IPS-18a (cell line): ENCODE results near the gene TUBGCP6.

Experiments
- H3K27ac ChIP-seq: one replicate; pipeline ENCODE4 v1.5.1; 2013; ENCODE audit warnings: low read length
- H3K27me3 ChIP-seq: one replicate; pipeline ENCODE4 v1.6.1; 2013; ENCODE audit warnings: mild to moderate bottlenecking, low read length; ENCODE audit not compliant: control insufficient read depth, insufficient read depth
- H3K36me3 ChIP-seq: one replicate; pipeline ENCODE4 v1.6.1; 2013; ENCODE audit warnings: low read depth, low read length; ENCODE audit not compliant: control insufficient read depth
- H3K4me1 ChIP-seq: one replicate; pipeline ENCODE4 v1.6.1; 2013; ENCODE audit warnings: low read depth, low read length; ENCODE audit not compliant: control insufficient read depth
- H3K4me3 ChIP-seq: one replicate; pipeline ENCODE4 v1.5.1; 2013; ENCODE audit warnings: low read length
- H3K9ac ChIP-seq: one replicate; pipeline ENCODE4 v1.6.1; 2013; ENCODE audit warnings: mild to moderate bottlenecking, low read length, moderate library complexity
- H3K9me3 ChIP-seq: one replicate; pipeline ENCODE4 v1.6.1; 2013; ENCODE audit warnings: low read depth, low read length; ENCODE audit not compliant: control insufficient read depth

The TUBGCP6 gene

GRCh38 chr22:50216684-50217520 is 27.9 kb downstream of the TUBGCP6 start:
- Histone ChIP-seq H3K4me3 (no peak overlapping the region), H3K9ac (no peak overlapping the region), H3K27me3 (no peaks in the 10 kb centered on the region), H3K27ac (no peak overlapping the region), H3K4me1 (no peaks in the 10 kb centered on the region), H3K9me3 (no peaks in the 10 kb centered on the region), H3K36me3 (peaks cover 48% of the 10 kb centered on the region)

DNA sequence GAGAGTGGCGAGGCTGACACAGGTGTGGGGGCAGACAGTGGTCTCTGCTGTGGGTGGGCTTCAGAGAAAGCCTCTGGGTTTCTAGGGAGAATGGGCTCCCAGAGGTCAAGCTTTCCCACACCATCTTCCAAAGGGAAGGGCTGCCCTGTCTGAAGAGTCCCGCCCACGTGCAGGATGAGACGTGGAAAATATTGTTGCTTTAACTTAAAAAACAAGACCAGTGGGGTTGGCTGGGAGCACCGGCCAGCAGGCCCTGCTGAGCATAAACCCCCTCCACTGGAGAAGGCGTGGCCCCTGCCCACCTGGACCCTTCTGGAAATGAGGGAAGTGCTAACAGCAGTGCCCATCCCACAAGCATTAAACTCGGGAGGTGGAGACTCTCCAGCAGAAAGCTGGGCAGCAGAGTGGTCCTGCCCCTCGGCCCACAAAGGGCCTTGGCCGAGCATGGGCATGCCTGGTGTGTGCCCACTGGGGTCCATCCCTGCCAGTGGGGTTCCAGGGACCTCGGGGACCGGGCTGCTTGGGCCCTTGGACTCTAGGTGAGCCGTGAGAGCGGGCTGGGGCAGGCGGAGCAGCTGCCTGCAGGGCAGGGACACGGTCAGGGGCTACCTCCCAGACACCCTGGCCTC is 28.7 kb downstream of the TUBGCP6 start:
- H3K9me3 ChIP-seq: no peaks in the 10 kb centered on the region
- no peak overlapping the region for H3K27ac ChIP-seq
- peaks cover 51% of the 10 kb centered on the region for H3K36me3 ChIP-seq
- H3K4me3 ChIP-seq: no peak overlapping the region
- no peaks in the 10 kb centered on the region for H3K4me1 ChIP-seq
- H3K27me3 ChIP-seq: no peaks in the 10 kb centered on the region
- H3K9ac ChIP-seq: no peak overlapping the region

DNA sequence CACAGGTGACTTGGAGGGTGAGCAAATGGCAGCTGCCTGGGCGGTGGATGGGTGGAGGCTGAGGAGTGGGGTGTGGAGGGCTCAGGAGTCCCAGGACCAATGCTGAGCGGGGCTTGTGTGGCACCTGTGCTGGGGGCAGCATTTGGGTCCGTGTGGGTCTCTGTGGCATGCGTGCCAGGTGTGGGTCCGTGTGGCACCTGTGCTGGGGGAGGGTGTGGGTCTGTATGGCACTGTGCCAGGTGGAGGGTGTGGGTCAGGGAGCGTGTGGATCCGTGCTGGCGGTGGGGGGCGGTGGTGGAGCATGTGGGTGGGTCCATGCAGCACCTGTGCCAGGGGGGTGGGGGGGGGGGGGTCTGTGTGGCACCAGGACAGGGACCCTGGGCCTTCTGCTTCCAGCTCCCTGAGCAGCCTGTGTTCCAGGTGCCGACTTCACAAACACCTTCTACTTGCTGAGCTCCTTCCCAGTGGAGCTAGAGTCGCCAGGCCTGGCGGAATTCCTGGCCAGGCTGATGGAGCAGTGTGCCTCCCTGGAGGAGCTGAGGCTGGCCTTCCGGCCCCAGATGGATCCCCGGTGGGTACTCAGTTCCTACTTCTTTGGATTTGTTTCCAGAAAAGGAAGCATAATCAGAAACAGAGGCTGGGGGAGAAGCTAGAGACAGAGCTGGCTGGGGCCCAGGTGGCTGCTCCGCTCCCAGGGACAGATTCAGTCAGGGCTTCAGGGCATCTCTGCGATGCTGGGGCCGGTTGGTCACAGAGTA is 29.3 kb downstream of the TUBGCP6 start:
- Histone ChIP-seq H3K4me1 (no peaks in the 10 kb centered on the region), H3K27ac (no peak overlapping the region), H3K36me3 (peaks cover 49% of the 10 kb centered on the region), H3K4me3 (no peak overlapping the region), H3K9me3 (no peaks in the 10 kb centered on the region), H3K9ac (no peak overlapping the region), H3K27me3 (no peaks in the 10 kb centered on the region)

DNA sequence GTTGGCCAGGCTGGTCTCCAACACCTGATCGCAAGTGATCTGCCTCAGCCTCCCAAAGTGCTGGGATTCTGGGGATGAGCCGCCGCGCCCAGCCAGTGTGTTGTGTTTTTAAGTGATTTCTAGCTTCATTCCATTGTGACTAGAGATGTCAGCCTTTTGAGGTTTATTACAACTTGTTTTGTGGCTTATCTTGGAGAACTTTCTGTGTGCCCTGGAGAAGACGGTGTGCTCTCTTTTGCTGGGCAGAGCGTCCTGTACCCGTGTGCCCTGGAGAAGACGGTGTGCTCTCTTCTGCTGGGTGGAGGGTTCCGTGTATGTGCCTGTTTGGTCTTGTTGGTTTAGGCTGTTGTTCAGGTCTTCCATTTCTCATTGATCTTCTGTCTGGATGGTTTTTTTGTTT is 31.6 kb downstream of the TUBGCP6 start:
- Histone ChIP-seq H3K36me3 (peaks cover 43% of the 10 kb centered on the region), H3K9me3 (no peaks in the 10 kb centered on the region), H3K9ac (no peak overlapping the region), H3K4me1 (no peaks in the 10 kb centered on the region), H3K27me3 (no peaks in the 10 kb centered on the region), H3K4me3 (no peak overlapping the region), H3K27ac (no peak overlapping the region)

GRCh38 chr22:50211147-50211546 is 33.7 kb downstream of the TUBGCP6 start:
- H3K9ac ChIP-seq: no peak overlapping the region
- H3K27me3 ChIP-seq: no peaks in the 10 kb centered on the region
- H3K4me3 ChIP-seq: no peak overlapping the region
- no peak overlapping the region for H3K27ac ChIP-seq
- peaks cover 39% of the 10 kb centered on the region for H3K36me3 ChIP-seq
- peaks cover 3% of the 10 kb centered on the region for H3K4me1 ChIP-seq
- H3K9me3 ChIP-seq: no peaks in the 10 kb centered on the region

DNA sequence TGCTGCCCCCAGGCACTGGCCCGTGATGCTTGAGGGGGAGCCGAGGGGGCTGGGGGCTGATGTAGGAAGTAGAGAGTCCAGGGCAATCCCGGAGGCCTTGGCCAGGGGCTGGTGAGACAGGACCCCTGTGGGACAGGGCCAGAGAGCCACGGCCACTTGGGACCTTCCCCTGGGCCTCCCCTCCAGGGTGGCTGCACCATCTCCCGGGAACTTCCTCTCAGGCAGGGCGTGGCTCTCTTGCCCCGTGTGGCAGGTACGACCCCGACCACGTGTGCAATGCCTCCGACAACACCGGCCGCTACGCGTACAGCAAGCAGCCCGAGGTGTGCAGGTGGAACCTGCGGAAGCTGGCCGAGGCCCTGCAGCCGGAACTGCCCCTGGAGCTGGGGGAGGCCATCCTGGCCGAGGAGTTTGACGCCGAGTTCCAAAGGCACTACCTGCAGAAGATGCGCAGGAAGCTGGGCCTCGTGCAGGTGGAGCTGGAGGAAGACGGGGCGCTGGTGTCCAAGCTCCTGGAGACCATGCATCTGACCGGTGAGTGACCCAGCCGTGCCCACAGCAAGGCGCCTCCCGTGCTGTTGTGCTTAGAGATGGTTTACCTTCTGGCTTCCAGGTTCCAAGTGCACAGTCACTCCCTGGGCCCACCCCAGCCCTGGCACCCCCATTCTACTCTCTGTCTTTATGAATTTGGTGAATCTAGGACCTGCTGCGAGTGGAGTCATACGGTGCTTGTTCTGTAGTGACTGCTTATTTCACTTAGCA is 34.3 kb downstream of the TUBGCP6 start:
- Histone ChIP-seq H3K9ac (no peak overlapping the region), H3K4me3 (no peak overlapping the region), H3K36me3 (peaks cover 36% of the 10 kb centered on the region), H3K27ac (no peak overlapping the region), H3K27me3 (no peaks in the 10 kb centered on the region), H3K4me1 (peaks cover 4% of the 10 kb centered on the region), H3K9me3 (no peaks in the 10 kb centered on the region)

- Histone ChIP-seq H3K27me3 (no peaks in the 10 kb centered on the region), H3K9ac (no peak overlapping the region), H3K27ac (no peak overlapping the region), H3K4me1 (peaks cover 4% of the 10 kb centered on the region), H3K36me3 (peaks cover 34% of the 10 kb centered on the region), H3K9me3 (no peaks in the 10 kb centered on the region), H3K4me3 (no peak overlapping the region)
Observed at GRCh38 chr22:50209893-50210292, 34.9 kb downstream of the TUBGCP6 start.

DNA sequence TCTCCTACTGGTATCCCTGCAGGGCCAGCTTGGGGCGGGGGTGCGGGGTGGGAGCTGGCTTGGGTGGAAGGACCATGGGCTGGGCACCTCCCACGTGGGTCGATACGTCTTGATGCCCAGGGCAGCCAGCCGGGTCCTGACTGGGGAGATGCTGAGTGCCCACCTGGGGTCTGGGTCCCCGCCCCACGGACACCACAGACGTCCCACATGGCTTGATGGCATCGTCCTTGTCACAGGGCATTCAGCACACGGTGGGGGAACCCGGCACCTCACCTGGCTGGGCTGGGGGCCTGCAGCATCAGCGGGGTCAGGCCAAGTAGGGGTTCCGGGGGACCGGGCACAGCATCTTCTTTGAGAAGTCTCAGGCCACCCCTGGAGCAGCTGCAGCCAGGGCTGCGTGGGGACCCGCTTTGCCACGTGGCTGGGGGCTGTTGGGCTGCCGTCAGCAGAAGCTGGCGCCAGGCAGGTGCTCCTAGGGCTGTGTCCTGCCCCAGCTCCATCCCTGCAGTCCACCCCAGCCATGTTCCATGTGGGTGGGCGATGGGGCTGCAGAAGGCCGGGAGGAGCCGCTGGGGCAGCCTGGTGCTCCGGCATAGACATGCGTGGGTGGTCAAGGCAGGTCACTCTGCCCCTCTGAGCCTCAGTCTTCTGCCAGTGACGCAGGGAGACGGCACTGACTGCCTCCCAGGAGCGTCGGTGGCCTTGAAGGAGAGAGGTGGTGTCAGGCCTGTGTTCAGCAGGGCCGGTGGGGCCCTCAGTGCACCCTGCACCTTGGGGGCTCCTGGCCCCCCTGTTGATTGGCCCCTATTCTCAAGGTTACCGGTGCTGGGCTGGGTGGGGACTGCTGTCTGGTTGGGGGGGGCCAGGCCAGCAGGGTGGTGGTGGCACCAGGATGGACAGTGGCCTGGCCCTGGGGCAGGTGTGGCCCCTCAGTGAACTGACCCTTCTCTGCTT is 35.6 kb downstream of the TUBGCP6 start:
- Histone ChIP-seq H3K4me3 (no peak overlapping the region), H3K9ac (no peak overlapping the region), H3K4me1 (peaks cover 4% of the 10 kb centered on the region), H3K27ac (no peak overlapping the region), H3K36me3 (peaks cover 31% of the 10 kb centered on the region), H3K9me3 (no peaks in the 10 kb centered on the region), H3K27me3 (no peaks in the 10 kb centered on the region)

GRCh38 chr22:50208430-50208938 is 36.3 kb downstream of the TUBGCP6 start:
- H3K4me1 ChIP-seq: peaks cover 4% of the 10 kb centered on the region

GRCh38 chr22:50207383-50208140 is 37.3 kb downstream of the TUBGCP6 start:
- peaks cover 27% of the 10 kb centered on the region for H3K36me3 ChIP-seq
- no peak overlapping the region for H3K4me3 ChIP-seq
- no peak overlapping the region for H3K9ac ChIP-seq

More at GRCh38 chr22:50208430-50208938, 36.3 kb downstream of the TUBGCP6 start:
- H3K9me3 ChIP-seq: no peaks in the 10 kb centered on the region
- no peak overlapping the region for H3K4me3 ChIP-seq
- no peaks in the 10 kb centered on the region for H3K27me3 ChIP-seq
- no peak overlapping the region for H3K27ac ChIP-seq
- peaks cover 35% of the 10 kb centered on the region for H3K36me3 ChIP-seq
- H3K9ac ChIP-seq: no peak overlapping the region

More at GRCh38 chr22:50207383-50208140, 37.3 kb downstream of the TUBGCP6 start:
- no peaks in the 10 kb centered on the region for H3K9me3 ChIP-seq
- H3K27ac ChIP-seq: no peak overlapping the region
- no peaks in the 10 kb centered on the region for H3K27me3 ChIP-seq
- H3K4me1 ChIP-seq: peaks cover 4% of the 10 kb centered on the region
